Right lobe of liver (tissue), 6 donors: ENCODE results near the gene BMAL1. TPM values are rescaled to one million over a fixed set of nuclear protein-coding genes. Genes with fewer than 3 reads are reported as not detected.
A peak's percentile ranks its signal among the peaks of the same experiment; 100 is the strongest.

Experiments
- ATAC-seq, 4 donors: fragments of 200-7000 bp; cut with Tn5 transposase; one replicate each; pipeline ENCODE4 v1.9.1; 2020; ENCODE audit warnings: mild to moderate bottlenecking in 4 of 4, moderate library complexity in 4 of 4
- DNase-seq, 3 donors: peaks; one replicate each; pipeline ENCODE4 v3.0.0-alpha.2; 2020
- H3K27ac ChIP-seq, 3 donors: fragments of 200-600 bp; one replicate each; pipeline ENCODE4 v1.8.0; 2022
- H3K27me3 ChIP-seq, 2 donors: fragments of 200-600 bp; one replicate each; pipeline ENCODE4 v1.8.0; 2022
- H3K36me3 ChIP-seq, 4 donors: fragments of 200-600 bp; sonication (generic) in 1 of 4; one replicate each; pipeline versions ENCODE4 v1.5.1 to v1.8.0; 2017 to 2022; ENCODE audit warnings: control low read depth in 1 of 4
- H3K4me1 ChIP-seq, 4 donors: fragments of 200-600 bp; sonication (generic) in 1 of 4; one replicate each; pipeline versions ENCODE4 v1.5.1 to v1.8.0; 2017 to 2022; ENCODE audit warnings: control low read depth in 1 of 4
- H3K4me3 ChIP-seq, 3 donors: fragments of 200-600 bp; one replicate each; pipeline ENCODE4 v1.8.0; 2022
- H3K9me3 ChIP-seq, 4 donors: fragments of 200-600 bp; sonication (generic) in 1 of 4; one replicate each; pipeline versions ENCODE4 v1.5.1 to v1.8.0; 2017 to 2022; ENCODE audit warnings: control low read depth in 1 of 4
- POLR2A ChIP-seq: fragments of 450-650 bp; IDR thresholded peaks from one replicate; pipeline ENCODE4 v1.6.1; 2017; ENCODE audit warnings: antibody characterized with exemption, mild to moderate bottlenecking
- WGBS: methylation state at CpG from one replicate; pipeline ENCODE4 v1.1.6; 2018; ENCODE audit warnings: low coverage, low lambda C conversion rate; ENCODE audit not compliant: insufficient coverage; ENCODE audit errors: missing lambda C conversion rate; 5-methylcytosine and 5-hydroxymethylcytosine counted together
- intact Hi-C, 2 donors: fragments of 100-400 bp; cut with DNase I; formaldehyde crosslinking; loops; one replicate each; pipeline versions ENCODE4 v1.11.2 to v1.14.1; 2022
- total RNA-seq, 6 experiments: library from RNA; depleted of rRNA in 2 of 6; stranded (reverse); fragments of >200 nt in 2 of 6; fragmentation: NEBNext Ultra II Directional in 3 of 6; extraction: Animal tissue kit (Norgen Biotek cat#: 25700) in 3 of 6; gene quantifications; one replicate each; pipeline versions ENCODE4 v1.1.0 to v1.2.4, GENCODE V29; 2016 to 2023
- TF ChIP-seq, protein P1 (sequence below), 4 donors: fragments of 200-600 bp in 3 of 4; fragments of 450-650 bp in 1 of 4; IDR thresholded peaks; one replicate each; pipeline versions ENCODE4 v1.5.1 to v1.8.0; 2016 to 2022; ENCODE audit warnings: antibody characterized with exemption in 4 of 4, mild to moderate bottlenecking in 2 of 4
- donor health status: DM: no; HTN: yes; CAD: no.
- donor health status: DM: no; HTN: no; CAD: no.
- donor health status: DM: no; HTN: no; CAD: no.
- donor health status: DM: no; HTN: yes; CAD: no.
- donor health status: DM: no; HTN: yes; CAD: no.

The BMAL1 gene
- total RNA-seq, 6 experiments from 2014 or later: 9.9 to 38.0 (median 12.9) TPM

DNA sequence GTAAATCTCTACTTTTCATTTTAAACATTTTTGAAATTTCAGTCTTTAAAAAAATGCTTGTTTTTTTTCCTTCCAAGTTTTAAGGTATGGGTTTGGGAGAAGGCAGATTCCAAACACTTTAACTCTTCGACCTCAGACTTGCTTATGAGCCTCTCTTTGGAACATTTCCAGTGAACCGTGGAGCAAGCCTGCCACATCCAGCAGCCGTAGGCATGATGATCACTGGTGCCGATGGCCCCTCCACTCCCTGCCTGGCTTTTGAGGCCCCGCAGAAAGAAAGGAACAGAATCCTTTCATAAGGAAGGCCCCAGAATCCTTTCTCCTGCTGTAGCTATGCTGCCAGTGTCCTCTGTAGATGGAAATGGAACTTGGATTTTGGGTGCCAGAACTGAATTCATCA, 50.7 kb downstream of the BMAL1 start:
- no peak for DNase-seq
- WGBS: 78% methylated on average over 5 of the region's 5 CpGs
- Histone ChIP-seq H3K36me3 (no peaks in the 10 kb centered on the region), H3K27me3 (no peaks in the 10 kb centered on the region), H3K4me1 (peaks cover 0 to 41% (median 16%) of the 10 kb centered on the region in 4 donors), H3K27ac (no peak overlapping the region), H3K9me3 (no peaks in the 10 kb centered on the region), H3K4me3 (no peak overlapping the region)
- no peak for TF ChIP-seq POLR2A
- TF ChIP-seq, protein P1, sequence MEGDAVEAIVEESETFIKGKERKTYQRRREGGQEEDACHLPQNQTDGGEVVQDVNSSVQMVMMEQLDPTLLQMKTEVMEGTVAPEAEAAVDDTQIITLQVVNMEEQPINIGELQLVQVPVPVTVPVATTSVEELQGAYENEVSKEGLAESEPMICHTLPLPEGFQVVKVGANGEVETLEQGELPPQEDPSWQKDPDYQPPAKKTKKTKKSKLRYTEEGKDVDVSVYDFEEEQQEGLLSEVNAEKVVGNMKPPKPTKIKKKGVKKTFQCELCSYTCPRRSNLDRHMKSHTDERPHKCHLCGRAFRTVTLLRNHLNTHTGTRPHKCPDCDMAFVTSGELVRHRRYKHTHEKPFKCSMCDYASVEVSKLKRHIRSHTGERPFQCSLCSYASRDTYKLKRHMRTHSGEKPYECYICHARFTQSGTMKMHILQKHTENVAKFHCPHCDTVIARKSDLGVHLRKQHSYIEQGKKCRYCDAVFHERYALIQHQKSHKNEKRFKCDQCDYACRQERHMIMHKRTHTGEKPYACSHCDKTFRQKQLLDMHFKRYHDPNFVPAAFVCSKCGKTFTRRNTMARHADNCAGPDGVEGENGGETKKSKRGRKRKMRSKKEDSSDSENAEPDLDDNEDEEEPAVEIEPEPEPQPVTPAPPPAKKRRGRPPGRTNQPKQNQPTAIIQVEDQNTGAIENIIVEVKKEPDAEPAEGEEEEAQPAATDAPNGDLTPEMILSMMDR (IDR thresholded peaks at IDR 0.05): no peak
- intact Hi-C loops: no loop called here
- ATAC-seq: no peak

DNA sequence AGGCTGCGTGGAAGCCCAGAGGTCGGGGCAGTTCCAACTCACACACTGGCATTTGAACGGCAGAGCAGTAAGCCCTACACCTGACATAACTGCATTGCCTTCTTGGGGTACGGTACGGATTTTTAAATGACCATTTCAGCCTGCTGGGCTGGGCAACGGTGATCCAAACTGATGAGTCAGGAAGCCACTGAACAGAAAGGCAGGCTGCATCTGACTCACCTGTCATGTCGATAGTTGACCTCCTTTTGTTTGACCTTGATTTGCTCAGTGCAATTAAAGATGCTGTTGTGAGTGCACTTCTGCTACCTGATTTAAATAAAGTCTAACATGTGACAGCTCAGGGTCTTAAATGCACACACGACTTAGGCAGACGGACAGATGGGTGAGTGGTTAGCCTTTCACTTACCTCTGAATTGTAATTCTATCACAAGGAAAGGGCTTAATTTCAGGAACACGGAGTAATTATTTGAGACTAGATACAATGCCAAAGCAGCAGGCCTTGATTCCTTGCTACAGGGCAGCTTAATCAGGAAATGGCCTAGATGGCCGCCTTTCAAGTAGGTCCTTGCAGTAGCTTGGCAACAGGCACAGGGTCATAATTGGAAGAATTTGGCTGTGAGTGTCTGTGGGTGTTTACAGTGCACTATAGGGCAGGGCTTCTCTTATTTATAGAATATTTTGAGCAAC, 52.2 kb downstream of the BMAL1 start:
- intact Hi-C loops: loop anchor here in 1 of 2 donors (10.0 kb wide), 1 partner anchor 45 kb away; no protein-coding TSS in a partner anchor
- 33% methylated on average over 5 of the region's 11 CpGs for WGBS
- no peak for TF ChIP-seq POLR2A
- TF ChIP-seq, protein P1 (IDR thresholded peaks at IDR 0.05): no peak
- Histone ChIP-seq H3K4me3 (no peak overlapping the region), H3K36me3 (no peaks in the 10 kb centered on the region), H3K27me3 (no peaks in the 10 kb centered on the region), H3K4me1 (peaks cover 0 to 56% (median 24%) of the 10 kb centered on the region in 4 donors), H3K27ac (no peak overlapping the region), H3K9me3 (no peaks in the 10 kb centered on the region)
- ATAC-seq: peak in 3 of 4 donors; percentile 16 to 53 (median 29)
- DNase-seq: peak in 1 of 3 donors; percentile 61

DNA sequence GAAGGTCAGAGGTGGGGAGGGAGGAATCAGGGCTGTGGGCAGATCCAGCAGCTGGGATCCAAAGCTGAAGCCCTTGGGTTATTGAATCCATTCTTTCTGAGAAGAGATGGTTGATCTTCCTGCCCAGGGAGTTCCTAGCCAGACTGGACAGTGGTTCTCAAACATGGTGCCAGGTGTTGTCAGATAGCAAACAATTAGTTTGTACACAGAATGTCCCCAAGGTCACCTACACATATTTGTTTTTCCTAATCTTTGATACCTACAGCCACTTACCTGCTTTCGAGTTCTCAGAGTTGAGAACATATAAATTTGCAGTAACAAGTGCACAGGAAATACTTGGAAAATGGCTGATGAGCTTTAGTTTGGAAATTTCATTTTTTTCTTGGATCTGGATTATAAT, 54.5 kb downstream of the BMAL1 start:
- Histone ChIP-seq H3K27ac (peak overlapping the region in 1 of 3 donors; percentile 24), H3K9me3 (no peaks in the 10 kb centered on the region), H3K4me3 (no peak overlapping the region), H3K27me3 (no peaks in the 10 kb centered on the region), H3K4me1 (peaks cover 0 to 77% (median 30%) of the 10 kb centered on the region in 4 donors), H3K36me3 (no peaks in the 10 kb centered on the region)
- DNase-seq (no peak), ATAC-seq (peak; percentile 21 to 59 (median 41))
- intact Hi-C loops: loop anchor here in 1 of 2 donors (10.0 kb wide), 1 partner anchor 47 kb away; no protein-coding TSS in a partner anchor
- TF ChIP-seq POLR2A: no peak
- TF ChIP-seq, protein P1 (IDR thresholded peaks at IDR 0.05): no peak
- WGBS: 36% methylated on average over 1 of the region's 1 CpG

DNA sequence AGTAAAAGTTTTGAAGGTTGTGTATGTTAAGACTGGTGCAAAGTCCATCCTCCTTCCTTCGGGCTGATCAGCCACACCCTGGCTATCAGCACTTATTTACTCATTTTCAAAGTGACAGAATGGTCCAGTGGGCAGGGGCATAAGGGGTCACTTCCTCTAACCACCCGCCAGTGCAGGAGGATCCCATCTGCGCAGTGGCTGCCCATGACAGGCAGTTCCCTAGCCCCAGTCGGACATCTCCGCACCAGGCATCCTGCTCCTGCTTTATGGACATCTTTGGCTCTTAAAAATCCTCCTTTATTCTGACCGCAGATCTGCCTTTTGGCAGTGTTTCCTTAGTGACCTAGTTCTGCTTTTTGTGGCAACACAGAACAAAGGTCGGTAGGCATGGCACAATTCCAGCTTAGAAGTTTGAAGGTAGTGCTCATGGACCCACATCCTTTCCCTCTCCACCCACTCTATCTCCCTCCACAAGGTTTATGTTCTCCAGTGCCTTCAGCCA, 55.9 kb downstream of the BMAL1 start:
- ATAC-seq (peak; percentile 60 to 67 (median 62)), DNase-seq (peak in 2 of 3 donors; percentile 41 to 84)
- TF ChIP-seq POLR2A: no peak
- TF ChIP-seq, protein P1 (IDR thresholded peaks at IDR 0.05): no peak
- H3K4me3 ChIP-seq: peak overlapping the region in 1 of 3 donors; percentile 10
- peak overlapping the region in 1 of 3 donors; percentile 51 for H3K27ac ChIP-seq
- no peaks in the 10 kb centered on the region for H3K27me3 ChIP-seq
- no peaks in the 10 kb centered on the region for H3K36me3 ChIP-seq
- no peaks in the 10 kb centered on the region for H3K9me3 ChIP-seq
- WGBS: 10% methylated on average over 3 of the region's 7 CpGs
- H3K4me1 ChIP-seq: peaks cover 0 to 90% (median 35%) of the 10 kb centered on the region in 4 donors
- intact Hi-C loops: loop anchor here in 1 of 2 donors (10.0 kb wide), 1 partner anchor 49 kb away; no protein-coding TSS in a partner anchor
